Measurements from ENCODE around the gene SRRD. TPM values are rescaled to one million over a fixed set of nuclear protein-coding genes. Genes with fewer than 3 reads are reported as not detected.

The SRRD gene, protein sequence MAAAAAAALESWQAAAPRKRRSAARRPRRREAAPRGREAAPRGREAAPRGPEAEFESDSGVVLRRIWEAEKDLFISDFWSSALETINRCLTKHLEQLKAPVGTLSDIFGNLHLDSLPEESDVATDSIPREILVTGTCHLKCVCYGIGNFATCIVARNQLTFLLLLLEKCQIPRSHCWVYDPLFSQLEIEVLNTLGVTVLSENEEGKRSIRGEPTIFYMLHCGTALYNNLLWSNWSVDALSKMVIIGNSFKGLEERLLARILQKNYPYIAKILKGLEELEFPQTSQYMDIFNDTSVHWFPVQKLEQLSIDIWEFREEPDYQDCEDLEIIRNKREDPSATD
- 9.1 and 17.3 TPM in 2 replicates for total RNA-seq

DNA sequence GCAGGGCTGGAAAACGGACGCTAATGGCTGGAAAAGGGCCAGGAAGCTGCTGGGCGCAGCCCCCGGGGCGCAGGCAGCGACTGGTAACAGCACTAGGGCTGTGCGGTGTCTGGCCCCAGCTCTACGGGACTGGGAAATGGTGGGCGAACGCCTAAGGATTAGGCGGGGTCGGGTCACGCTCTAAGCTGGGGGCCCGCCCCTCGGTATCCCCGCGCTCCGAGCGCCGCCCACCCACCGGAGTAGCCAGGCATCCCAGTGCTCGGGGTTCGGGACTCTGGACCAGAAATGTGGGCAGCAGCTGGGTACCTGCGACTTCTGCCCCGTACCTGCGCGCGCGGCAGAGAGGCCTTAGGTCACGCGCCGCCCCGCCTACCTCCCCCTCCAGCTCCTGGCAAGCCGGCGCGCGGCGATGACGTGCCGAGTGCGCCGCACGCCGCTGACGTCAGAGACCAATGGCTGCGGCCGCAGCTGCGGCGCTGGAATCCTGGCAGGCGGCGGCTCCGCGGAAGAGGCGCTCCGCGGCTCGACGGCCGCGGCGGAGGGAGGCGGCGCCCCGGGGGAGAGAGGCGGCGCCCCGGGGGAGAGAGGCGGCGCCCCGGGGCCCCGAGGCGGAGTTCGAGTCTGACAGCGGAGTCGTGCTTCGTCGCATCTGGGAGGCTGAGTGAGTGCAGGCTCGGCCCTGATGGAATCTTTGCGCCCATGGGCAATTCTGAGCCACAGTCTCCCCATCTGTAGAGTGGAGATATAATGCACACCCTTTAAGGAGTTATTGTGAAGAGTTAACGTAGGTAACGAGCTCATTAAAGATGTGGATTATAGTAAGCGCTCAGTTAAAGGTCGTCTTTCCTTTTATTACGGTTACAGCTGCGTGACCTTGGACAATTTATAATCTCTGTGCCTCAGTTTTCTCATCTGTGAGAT, at the start of gene SRRD, which contains the start of gene HPS4:
Gene SRRD, plus strand, starts transcription at position 439 of the 921 bp plus-strand sequence. Its CDS starts 14 bp downstream, at position 453.
Gene HPS4, minus strand, starts transcription at position 345 of the 921 bp plus-strand sequence. CDS start 2,021 bp downstream, outside the sequence.

DNA sequence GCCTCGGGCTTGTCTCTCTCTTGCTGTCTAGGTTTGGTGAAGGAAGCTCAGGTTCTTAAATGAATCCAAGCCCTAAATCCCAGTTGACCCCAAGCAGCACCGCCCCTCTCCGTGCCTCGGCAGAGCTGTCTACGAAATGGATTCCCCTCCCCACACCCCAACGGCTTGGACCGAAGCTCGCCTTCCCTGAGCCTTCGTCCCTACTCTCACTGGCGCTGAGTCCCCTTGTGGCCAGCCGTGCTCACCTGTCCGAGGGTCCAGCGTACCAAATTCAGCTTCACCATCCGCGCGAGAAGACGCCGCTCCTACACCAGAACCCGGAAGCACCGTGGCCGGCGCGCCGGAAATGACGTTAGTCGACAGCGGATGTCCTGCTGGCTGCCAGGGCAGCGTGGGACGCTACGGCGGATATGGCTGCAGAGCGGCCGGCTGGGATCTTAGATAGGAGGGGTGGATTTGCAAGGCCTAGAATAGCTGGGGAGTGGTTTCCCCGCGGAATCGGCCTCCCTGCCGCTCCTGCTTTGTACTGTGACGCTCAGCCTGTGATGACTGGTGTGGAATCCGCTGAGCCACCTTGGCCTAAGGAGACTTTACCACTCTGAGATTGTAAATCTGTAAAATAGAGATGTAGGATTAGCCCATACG, 28.6 kb downstream of the SRRD start, which contains the start of gene TFIP11:
Gene TFIP11, minus strand, starts transcription at position 325 of the 645 bp plus-strand sequence. CDS start 2,201 bp downstream, outside the sequence.

Other genes starting within 250 kb of the SRRD start
- gene ASPHD2, start 54.6 kb upstream of the SRRD start, total RNA-seq = 1.00 and 1.9 TPM in 2 replicates
- 39.3 and 42.5 TPM in 2 replicates for gene HPS4, start 94 bp upstream of the SRRD start, total RNA-seq
- 40.1 and 44.9 TPM in 2 replicates for gene TFIP11, start 28.6 kb downstream of the SRRD start, total RNA-seq
- gene TPST2, start 106.3 kb downstream of the SRRD start, total RNA-seq = 18.3 and 29.2 TPM in 2 replicates
- gene CRYBB1, start 134.2 kb downstream of the SRRD start, total RNA-seq = not detected in 2 replicates
- gene CRYBA4, start 138.1 kb downstream of the SRRD start, total RNA-seq = not detected in 2 replicates
- gene MIAT, start 173.7 kb downstream of the SRRD start, total RNA-seq = 1.2 and 1.5 TPM in 2 replicates

Measured in uterine smooth muscle cell (primary cell).